Bronchial epithelial cell (primary cell): ENCODE measurements around the gene AIF1. TPM values are rescaled to one million over a fixed set of nuclear protein-coding genes. Genes with fewer than 3 reads are reported as not detected.

Experiments
- DNase-seq: peaks from one replicate; pipeline ENCODE4 v3.0.0-alpha.2; 2010; ENCODE audit warnings: low read depth
- FAIRE-seq: peaks from 2 replicates; lab custom pipeline; 2011; peaks lifted over from hg19 to GRCh38; lab: Jason Lieb, UNC
- H3K27me3 ChIP-seq: 2 replicates; pipeline ENCODE4 v1.5.1; 2011; ENCODE audit warnings: low read length; ENCODE audit not compliant: control insufficient read depth, insufficient read depth
- H3K36me3 ChIP-seq: 2 replicates; pipeline ENCODE4 v1.5.1; 2011; ENCODE audit warnings: low read length; ENCODE audit not compliant: control insufficient read depth, insufficient read depth
- H3K4me3 ChIP-seq: 2 replicates; pipeline ENCODE4 v1.5.1; 2011; ENCODE audit warnings: mild to moderate bottlenecking, low read depth, low read length, control low read depth
- total RNA-seq: library from RNA; depleted of rRNA; stranded (reverse); fragments of >200 nt; gene quantifications from 2 replicates; pipeline ENCODE4 v1.2.1, GENCODE V29; 2014
- TF ChIP-seq, protein P1 (sequence below): IDR thresholded peaks from 2 replicates; pipeline ENCODE4 v1.5.1; 2011; ENCODE audit warnings: mild to moderate bottlenecking, moderate library complexity, low read length, control low read depth, inconsistent platforms; ENCODE audit not compliant: insufficient read depth, severe bottlenecking

The AIF1 gene
- total RNA-seq, 1 donor from 2014 or later: not detected

DNA sequence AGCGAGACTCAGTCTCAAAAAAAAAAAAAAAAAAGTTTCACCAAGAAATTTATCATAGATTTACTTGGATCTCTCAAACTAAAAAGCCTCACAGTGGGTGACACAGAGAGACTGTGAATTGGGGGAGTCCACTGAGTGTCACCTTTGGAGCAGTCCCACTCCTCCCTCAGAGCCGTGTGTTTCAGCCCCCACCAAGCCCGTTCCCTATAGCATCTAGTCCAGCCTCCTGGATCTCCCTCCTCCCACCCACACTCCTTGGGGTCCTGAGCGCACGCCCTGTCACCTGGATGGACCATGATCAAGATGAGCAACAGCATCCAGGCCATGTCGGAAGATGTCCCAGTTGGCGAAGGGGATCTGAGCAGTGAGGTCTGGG is 22.6 kb upstream of the AIF1 start:
- H3K27me3 ChIP-seq: no peaks in the 10 kb centered on the region
- no peaks in the 10 kb centered on the region for H3K36me3 ChIP-seq
- FAIRE-seq (no peak), DNase-seq (no peak)
- TF ChIP-seq, protein P1, sequence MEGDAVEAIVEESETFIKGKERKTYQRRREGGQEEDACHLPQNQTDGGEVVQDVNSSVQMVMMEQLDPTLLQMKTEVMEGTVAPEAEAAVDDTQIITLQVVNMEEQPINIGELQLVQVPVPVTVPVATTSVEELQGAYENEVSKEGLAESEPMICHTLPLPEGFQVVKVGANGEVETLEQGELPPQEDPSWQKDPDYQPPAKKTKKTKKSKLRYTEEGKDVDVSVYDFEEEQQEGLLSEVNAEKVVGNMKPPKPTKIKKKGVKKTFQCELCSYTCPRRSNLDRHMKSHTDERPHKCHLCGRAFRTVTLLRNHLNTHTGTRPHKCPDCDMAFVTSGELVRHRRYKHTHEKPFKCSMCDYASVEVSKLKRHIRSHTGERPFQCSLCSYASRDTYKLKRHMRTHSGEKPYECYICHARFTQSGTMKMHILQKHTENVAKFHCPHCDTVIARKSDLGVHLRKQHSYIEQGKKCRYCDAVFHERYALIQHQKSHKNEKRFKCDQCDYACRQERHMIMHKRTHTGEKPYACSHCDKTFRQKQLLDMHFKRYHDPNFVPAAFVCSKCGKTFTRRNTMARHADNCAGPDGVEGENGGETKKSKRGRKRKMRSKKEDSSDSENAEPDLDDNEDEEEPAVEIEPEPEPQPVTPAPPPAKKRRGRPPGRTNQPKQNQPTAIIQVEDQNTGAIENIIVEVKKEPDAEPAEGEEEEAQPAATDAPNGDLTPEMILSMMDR: no peak
- H3K4me3 ChIP-seq: no peak overlapping the region

DNA sequence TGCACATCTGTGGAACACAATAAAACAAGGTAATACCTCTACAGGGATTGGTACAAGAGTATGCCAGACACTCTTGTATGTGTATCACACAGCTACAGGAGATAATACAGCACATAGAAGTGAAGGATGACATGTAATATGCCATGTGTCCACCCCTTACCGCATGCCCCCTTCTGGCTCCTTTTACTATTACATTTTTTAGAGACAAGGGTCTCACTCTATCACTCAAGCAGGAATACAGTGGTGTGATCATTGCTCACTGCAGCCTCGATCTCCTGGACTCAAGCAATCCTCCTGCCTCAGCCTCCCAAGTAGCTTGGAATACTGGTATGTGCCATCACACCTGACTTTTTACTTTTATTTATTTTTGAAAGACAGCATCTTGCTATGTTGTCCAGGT is 18.0 kb upstream of the AIF1 start:
- no peak for FAIRE-seq

DNA sequence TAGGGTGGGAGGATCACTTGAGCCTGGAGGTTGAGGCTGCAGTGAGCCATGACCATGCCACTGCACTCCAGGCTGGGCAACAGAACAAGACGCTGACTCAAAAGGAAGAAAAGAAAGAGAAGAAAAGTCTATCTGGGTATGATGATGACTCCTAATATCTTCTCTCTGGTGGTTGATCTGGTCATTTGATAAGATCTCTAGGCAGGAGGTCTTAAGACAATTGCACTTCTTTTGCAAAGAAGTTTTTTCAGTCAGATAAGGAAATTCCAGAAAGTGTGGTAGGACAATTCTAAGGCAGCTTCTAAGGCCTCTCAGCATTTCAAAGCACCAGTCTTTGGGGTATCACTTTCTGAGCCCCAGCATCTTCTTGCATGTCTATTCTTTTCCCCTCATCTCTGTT is 7.7 kb upstream of the AIF1 start:
- DNase-seq (no peak), FAIRE-seq (no peak)
- Histone ChIP-seq H3K27me3 (no peaks in the 10 kb centered on the region), H3K4me3 (no peak overlapping the region), H3K36me3 (no peaks in the 10 kb centered on the region)
- TF ChIP-seq, protein P1: no peak

More for the DNA sequence above, 18.0 kb upstream of the AIF1 start:
- no peaks in the 10 kb centered on the region for H3K27me3 ChIP-seq
- H3K36me3 ChIP-seq: no peaks in the 10 kb centered on the region
- DNase-seq: no peak
- no peak overlapping the region for H3K4me3 ChIP-seq
- TF ChIP-seq, protein P1: peak; percentile 16

DNA sequence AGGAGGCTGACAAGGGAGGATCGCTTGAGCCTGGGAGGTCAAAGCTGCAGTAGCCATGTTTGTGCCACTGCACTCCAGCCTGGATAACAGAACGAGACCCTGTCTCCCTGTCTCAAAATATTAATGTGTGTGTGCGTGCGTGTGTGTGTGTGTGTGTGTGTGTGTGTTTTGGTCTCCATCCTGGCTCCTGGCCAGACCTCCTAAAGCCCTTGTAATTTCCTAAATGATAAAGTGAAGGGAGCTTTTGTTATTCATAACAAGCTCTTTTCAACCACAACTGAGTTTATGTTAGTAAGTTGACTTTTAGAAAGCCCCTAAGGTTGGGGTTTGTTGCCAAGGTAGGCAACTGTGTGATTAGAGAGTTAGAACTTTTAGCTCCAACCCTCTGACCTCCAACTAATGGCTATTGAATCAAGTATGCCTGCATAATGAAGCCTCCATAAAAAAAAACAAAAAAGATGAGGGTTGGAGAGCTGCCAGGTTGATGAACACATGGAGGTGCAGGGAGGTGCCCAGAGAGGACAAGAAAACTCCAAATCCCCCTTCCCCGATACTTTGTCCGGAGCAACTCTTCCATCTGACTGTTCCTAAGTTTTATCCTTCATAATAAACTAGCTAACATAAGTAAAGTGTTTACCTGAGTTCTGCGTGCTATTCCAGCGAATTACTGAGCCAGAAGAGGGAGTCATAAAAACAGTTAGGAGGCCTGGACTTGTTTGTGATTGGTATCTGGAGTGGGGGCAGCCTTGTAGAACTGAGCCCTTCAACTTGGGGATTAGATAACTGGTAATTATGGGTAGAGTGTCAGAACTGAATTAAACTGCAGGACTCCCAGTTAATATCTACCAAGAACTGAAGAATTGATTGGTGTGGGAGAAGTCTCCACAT is 5.3 kb upstream of the AIF1 start:
- DNase-seq: no peak
- TF ChIP-seq, protein P1: no peak
- no peak for FAIRE-seq
- no peaks in the 10 kb centered on the region for H3K36me3 ChIP-seq
- no peaks in the 10 kb centered on the region for H3K27me3 ChIP-seq
- no peak overlapping the region for H3K4me3 ChIP-seq

DNA sequence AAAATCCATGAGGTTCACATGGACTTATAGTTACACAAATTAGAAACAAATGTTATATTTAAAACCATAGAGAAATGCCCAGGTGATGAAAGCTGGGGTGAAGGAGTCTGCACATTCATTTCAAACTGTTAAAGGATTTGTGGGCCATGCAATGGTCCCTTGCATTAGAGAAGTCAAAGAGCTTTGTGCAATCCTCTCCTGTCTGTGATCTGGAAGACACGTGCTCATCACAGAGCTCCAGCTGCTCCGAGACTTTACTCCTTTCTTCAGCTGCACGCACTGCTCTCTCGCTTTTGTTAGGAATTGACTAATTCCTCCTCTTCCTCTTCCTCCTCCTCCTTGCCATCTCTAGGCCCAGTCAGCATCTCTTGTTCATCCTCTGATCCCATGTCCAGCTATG is 4.1 kb upstream of the AIF1 start:
- Histone ChIP-seq H3K4me3 (no peak overlapping the region), H3K27me3 (no peaks in the 10 kb centered on the region), H3K36me3 (no peaks in the 10 kb centered on the region)
- FAIRE-seq (no peak), DNase-seq (no peak)
- TF ChIP-seq, protein P1: no peak
